Liver (tissue), 9 donors: ENCODE measurements around the gene OCA2. TPM values are rescaled to one million over a fixed set of nuclear protein-coding genes. Genes with fewer than 3 reads are reported as not detected.

ENCODE experiments used
- DNase-seq: peaks from one replicate; pipeline ENCODE4 v3.0.0-alpha.2; 2017; ENCODE audit warnings: low spot score
- H3K27ac ChIP-seq, 2 donors: one replicate each; pipeline ENCODE4 v1.7.0; 2013; ENCODE audit warnings: inconsistent platforms in 2 of 2, low read length in 2 of 2, control low read depth in 1 of 2, low read depth in 1 of 2, mild to moderate bottlenecking in 1 of 2
- H3K27me3 ChIP-seq, 4 donors: one replicate each; pipeline versions ENCODE4 v1.6.1 to v1.7.0; 2013; ENCODE audit warnings: low read length in 3 of 4, inconsistent platforms in 1 of 4, mild to moderate bottlenecking in 1 of 4, moderate library complexity in 1 of 4; ENCODE audit not compliant: control insufficient read depth in 4 of 4, insufficient read depth in 4 of 4
- H3K36me3 ChIP-seq, 4 donors: one replicate each; pipeline versions ENCODE4 v1.6.1 to v1.7.0; 2013; ENCODE audit warnings: low read length in 3 of 4, mild to moderate bottlenecking in 3 of 4, low read depth in 1 of 4, moderate library complexity in 1 of 4; ENCODE audit not compliant: control insufficient read depth in 4 of 4, insufficient read depth in 3 of 4
- H3K4me1 ChIP-seq, 4 donors: one replicate each; pipeline versions ENCODE4 v1.6.1 to v1.7.0; 2013; ENCODE audit warnings: low read length in 3 of 4, mild to moderate bottlenecking in 3 of 4, moderate library complexity in 1 of 4; ENCODE audit not compliant: control insufficient read depth in 4 of 4, insufficient read depth in 4 of 4
- H3K4me3 ChIP-seq, 3 donors: one replicate each; pipeline versions ENCODE4 v1.6.1 to v1.7.0; 2013; ENCODE audit warnings: low read length in 3 of 3, control low read depth in 1 of 3, low read depth in 1 of 3, mild to moderate bottlenecking in 1 of 3
- H3K9ac ChIP-seq, 2 donors: one replicate each; pipeline ENCODE4 v1.7.0; 2013; ENCODE audit warnings: low read length in 2 of 2, mild to moderate bottlenecking in 2 of 2, moderate library complexity in 2 of 2, control low read depth in 1 of 2, low read depth in 1 of 2
- H3K9me3 ChIP-seq, 4 donors: one replicate each; pipeline versions ENCODE4 v1.6.1 to v1.7.0; 2013; ENCODE audit warnings: low read length in 3 of 4; ENCODE audit not compliant: control insufficient read depth in 4 of 4
- EGR1 ChIP-seq, 2 donors: IDR thresholded peaks; 2 replicates each; pipeline ENCODE4 v1.6.1; 2016 to 2018; ENCODE audit warnings: antibody characterized with exemption in 2 of 2, low read depth in 2 of 2
- FOXA1 ChIP-seq: IDR thresholded peaks from 2 replicates; pipeline ENCODE4 v1.6.1; 2016; ENCODE audit warnings: antibody characterized with exemption
- FOXA2 ChIP-seq: IDR thresholded peaks from 2 replicates; pipeline ENCODE4 v1.6.1; 2016; ENCODE audit warnings: antibody characterized with exemption
- GABPA ChIP-seq, 2 donors: IDR thresholded peaks in 1 of 2; conservative IDR thresholded peaks in 1 of 2; 2 replicates each; pipeline ENCODE4 v1.6.1; 2016; ENCODE audit warnings: antibody characterized with exemption in 2 of 2, mild to moderate bottlenecking in 1 of 2, moderate library complexity in 1 of 2
- HNF4A ChIP-seq, 2 donors: conservative IDR thresholded peaks; 2 replicates each; pipeline ENCODE4 v1.6.1; 2016; ENCODE audit warnings: antibody characterized with exemption in 2 of 2, mild to moderate bottlenecking in 2 of 2
- HNF4G ChIP-seq: IDR thresholded peaks from 2 replicates; pipeline ENCODE4 v1.6.1; 2016; ENCODE audit warnings: antibody characterized with exemption
- JUND ChIP-seq, 2 donors: IDR thresholded peaks; 2 replicates each; pipeline ENCODE4 v1.6.1; 2016; ENCODE audit warnings: antibody characterized with exemption in 2 of 2
- NR2F2 ChIP-seq: IDR thresholded peaks from 2 replicates; pipeline ENCODE4 v1.6.1; 2016; ENCODE audit warnings: antibody characterized with exemption
- RAD21 ChIP-seq, 2 donors: IDR thresholded peaks; 2 replicates each; pipeline ENCODE4 v1.6.1; 2016; ENCODE audit warnings: antibody characterized with exemption in 2 of 2, mild to moderate bottlenecking in 2 of 2
- RXRA ChIP-seq, 2 donors: IDR thresholded peaks; 2 replicates each; pipeline ENCODE4 v1.6.1; 2017 to 2018; ENCODE audit warnings: antibody characterized with exemption in 2 of 2, mild to moderate bottlenecking in 1 of 2
- SP1 ChIP-seq: IDR thresholded peaks from 2 replicates; pipeline ENCODE4 v1.6.1; 2018; ENCODE audit warnings: antibody characterized with exemption, mild to moderate bottlenecking
- TAF1 ChIP-seq: conservative IDR thresholded peaks from 2 replicates; pipeline ENCODE4 v1.6.1; 2016; ENCODE audit warnings: antibody characterized with exemption, mild to moderate bottlenecking
- YY1 ChIP-seq: IDR thresholded peaks from 2 replicates; pipeline ENCODE4 v1.6.1; 2016; ENCODE audit warnings: antibody characterized with exemption, mild to moderate bottlenecking
- WGBS: extraction: QIAGEN DNeasy Blood & Tissue Kit; methylation state at CpG from one replicate; pipeline ENCODE4 v1.1.7; 2013; 5-methylcytosine and 5-hydroxymethylcytosine counted together
- polyA plus RNA-seq, 2 donors: library from polyadenylated mRNA; stranded (reverse) in 1 of 2; unstranded in 1 of 2; fragments of 200-250 nt in 1 of 2; fragments of >200 nt in 1 of 2; fragmentation: Nextera tagmentation in 1 of 2; extraction: Ambion mirVana in 1 of 2; gene quantifications; one replicate each; pipeline versions ENCODE4 v1.2.1 to v1.2.3, GENCODE V29; 2013 to 2015
- total RNA-seq, 2 donors: library from RNA; depleted of rRNA; stranded (reverse); fragments of >200 nt; gene quantifications; one replicate each; pipeline ENCODE4 v1.2.3, GENCODE V29; 2014
- TF ChIP-seq, protein P1 (sequence below): IDR thresholded peaks from 2 replicates; pipeline ENCODE4 v1.6.1; 2016; ENCODE audit warnings: antibody characterized with exemption
- TF ChIP-seq, protein P2 (sequence below): IDR thresholded peaks from 2 replicates; pipeline ENCODE4 v1.6.1; 2016; ENCODE audit warnings: antibody characterized with exemption
- TF ChIP-seq, protein P3 (sequence below): fragments of 150-350 bp; IDR thresholded peaks from 2 replicates; pipeline ENCODE4 v1.5.1; 2017; ENCODE audit warnings: improper control_type of control experiment, low read depth, low read length; ENCODE audit not compliant: missing input control
- TF ChIP-seq, protein P4 (sequence below): IDR thresholded peaks from 2 replicates; pipeline ENCODE4 v1.6.1; 2016; ENCODE audit warnings: antibody characterized with exemption, mild to moderate bottlenecking
- donor health status: healthy.
- donor health status: healthy.
- donor health status: healthy.
- donor health status: healthy.
- donor health status: healthy.

Gene OCA2
- total and polyA plus RNA-seq, 4 donors, result 0.02 to 0.56 (median 0.15) TPM

DNA sequence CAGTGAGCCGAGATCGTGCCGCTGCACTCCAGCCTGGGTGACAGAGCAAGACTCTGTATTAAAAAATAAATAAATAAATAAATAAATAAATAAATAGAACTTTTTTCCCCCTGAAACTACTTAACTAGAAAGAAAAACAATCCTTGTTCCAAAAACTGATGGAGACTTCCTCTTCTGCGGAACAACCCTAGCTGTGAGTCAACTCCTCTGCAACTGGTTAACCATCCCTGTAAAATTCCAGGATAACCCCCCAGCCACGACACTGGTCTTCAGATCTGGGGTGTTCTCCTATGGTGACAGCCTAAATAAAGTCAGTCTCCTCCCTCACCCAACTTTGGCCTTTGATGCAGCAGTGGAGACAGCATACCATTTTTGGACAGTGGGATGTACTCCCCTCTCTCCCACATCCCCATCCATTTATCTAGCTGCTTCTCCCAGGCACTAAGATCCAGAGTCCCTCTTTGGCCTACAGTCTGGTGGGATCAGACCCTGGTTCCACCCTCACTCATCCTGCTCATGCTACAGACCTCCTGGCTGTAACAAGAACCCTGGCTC, 352.6 kb downstream of the OCA2 start:
- TF ChIP-seq RAD21 (IDR thresholded peaks at IDR 0.05) (no peak), FOXA1 (no peak), FOXA2 (no peak), GABPA (IDR thresholded peaks at IDR 0.05 in 1 of 2, conservative IDR thresholded peaks at IDR 0.05 in 1 of 2) (no peak), YY1 (no peak), EGR1 (IDR thresholded peaks at IDR 0.05; ENCODE audit: low read depth in 2 of 2) (no peak), HNF4G (no peak), HNF4A (conservative IDR thresholded peaks at IDR 0.05) (no peak), JUND (IDR thresholded peaks at IDR 0.05) (no peak), NR2F2 (no peak), SP1 (no peak), RXRA (IDR thresholded peaks at IDR 0.05) (no peak), TAF1 (no peak)
- TF ChIP-seq, protein P1, sequence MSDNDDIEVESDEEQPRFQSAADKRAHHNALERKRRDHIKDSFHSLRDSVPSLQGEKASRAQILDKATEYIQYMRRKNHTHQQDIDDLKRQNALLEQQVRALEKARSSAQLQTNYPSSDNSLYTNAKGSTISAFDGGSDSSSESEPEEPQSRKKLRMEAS, result no peak
- TF ChIP-seq, protein P2, sequence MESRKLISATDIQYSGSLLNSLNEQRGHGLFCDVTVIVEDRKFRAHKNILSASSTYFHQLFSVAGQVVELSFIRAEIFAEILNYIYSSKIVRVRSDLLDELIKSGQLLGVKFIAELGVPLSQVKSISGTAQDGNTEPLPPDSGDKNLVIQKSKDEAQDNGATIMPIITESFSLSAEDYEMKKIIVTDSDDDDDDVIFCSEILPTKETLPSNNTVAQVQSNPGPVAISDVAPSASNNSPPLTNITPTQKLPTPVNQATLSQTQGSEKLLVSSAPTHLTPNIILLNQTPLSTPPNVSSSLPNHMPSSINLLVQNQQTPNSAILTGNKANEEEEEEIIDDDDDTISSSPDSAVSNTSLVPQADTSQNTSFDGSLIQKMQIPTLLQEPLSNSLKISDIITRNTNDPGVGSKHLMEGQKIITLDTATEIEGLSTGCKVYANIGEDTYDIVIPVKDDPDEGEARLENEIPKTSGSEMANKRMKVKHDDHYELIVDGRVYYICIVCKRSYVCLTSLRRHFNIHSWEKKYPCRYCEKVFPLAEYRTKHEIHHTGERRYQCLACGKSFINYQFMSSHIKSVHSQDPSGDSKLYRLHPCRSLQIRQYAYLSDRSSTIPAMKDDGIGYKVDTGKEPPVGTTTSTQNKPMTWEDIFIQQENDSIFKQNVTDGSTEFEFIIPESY, result no peak
- TF ChIP-seq, protein P3, sequence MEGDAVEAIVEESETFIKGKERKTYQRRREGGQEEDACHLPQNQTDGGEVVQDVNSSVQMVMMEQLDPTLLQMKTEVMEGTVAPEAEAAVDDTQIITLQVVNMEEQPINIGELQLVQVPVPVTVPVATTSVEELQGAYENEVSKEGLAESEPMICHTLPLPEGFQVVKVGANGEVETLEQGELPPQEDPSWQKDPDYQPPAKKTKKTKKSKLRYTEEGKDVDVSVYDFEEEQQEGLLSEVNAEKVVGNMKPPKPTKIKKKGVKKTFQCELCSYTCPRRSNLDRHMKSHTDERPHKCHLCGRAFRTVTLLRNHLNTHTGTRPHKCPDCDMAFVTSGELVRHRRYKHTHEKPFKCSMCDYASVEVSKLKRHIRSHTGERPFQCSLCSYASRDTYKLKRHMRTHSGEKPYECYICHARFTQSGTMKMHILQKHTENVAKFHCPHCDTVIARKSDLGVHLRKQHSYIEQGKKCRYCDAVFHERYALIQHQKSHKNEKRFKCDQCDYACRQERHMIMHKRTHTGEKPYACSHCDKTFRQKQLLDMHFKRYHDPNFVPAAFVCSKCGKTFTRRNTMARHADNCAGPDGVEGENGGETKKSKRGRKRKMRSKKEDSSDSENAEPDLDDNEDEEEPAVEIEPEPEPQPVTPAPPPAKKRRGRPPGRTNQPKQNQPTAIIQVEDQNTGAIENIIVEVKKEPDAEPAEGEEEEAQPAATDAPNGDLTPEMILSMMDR, result no peak
- TF ChIP-seq, protein P4, sequence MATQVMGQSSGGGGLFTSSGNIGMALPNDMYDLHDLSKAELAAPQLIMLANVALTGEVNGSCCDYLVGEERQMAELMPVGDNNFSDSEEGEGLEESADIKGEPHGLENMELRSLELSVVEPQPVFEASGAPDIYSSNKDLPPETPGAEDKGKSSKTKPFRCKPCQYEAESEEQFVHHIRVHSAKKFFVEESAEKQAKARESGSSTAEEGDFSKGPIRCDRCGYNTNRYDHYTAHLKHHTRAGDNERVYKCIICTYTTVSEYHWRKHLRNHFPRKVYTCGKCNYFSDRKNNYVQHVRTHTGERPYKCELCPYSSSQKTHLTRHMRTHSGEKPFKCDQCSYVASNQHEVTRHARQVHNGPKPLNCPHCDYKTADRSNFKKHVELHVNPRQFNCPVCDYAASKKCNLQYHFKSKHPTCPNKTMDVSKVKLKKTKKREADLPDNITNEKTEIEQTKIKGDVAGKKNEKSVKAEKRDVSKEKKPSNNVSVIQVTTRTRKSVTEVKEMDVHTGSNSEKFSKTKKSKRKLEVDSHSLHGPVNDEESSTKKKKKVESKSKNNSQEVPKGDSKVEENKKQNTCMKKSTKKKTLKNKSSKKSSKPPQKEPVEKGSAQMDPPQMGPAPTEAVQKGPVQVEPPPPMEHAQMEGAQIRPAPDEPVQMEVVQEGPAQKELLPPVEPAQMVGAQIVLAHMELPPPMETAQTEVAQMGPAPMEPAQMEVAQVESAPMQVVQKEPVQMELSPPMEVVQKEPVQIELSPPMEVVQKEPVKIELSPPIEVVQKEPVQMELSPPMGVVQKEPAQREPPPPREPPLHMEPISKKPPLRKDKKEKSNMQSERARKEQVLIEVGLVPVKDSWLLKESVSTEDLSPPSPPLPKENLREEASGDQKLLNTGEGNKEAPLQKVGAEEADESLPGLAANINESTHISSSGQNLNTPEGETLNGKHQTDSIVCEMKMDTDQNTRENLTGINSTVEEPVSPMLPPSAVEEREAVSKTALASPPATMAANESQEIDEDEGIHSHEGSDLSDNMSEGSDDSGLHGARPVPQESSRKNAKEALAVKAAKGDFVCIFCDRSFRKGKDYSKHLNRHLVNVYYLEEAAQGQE, result no peak
- Histone ChIP-seq H3K9me3 (no peaks in the 10 kb centered on the region), H3K36me3 (no peaks in the 10 kb centered on the region), H3K4me1 (no peaks in the 10 kb centered on the region), H3K9ac (no peak overlapping the region), H3K27ac (no peak overlapping the region), H3K4me3 (no peak overlapping the region), H3K27me3 (no peaks in the 10 kb centered on the region)
- WGBS, result 81% methylated on average over 5 of the region's 5 CpGs
- DNase-seq, result no peak

DNA sequence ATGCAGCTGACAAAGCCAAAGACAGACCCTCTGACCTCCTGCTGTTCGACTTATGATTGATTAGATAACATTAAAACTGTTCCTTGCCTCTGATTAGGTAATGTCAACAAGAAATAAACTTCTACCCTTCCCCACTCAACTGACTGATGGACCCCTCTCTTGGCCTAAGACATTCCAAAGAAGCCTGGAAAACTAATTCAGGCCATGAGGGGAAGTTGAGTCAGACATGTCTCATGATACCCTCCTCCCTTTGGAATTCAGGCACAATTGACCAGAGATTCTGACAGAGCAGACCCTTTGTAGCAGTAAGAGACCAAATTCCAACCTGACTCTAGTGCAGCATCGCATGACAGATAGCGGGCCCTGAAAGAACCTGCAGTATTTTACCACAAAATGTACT, 354.5 kb downstream of the OCA2 start:
- 63% methylated on average over 3 of the region's 3 CpGs for WGBS
- TF ChIP-seq YY1, result no peak
- no peak for TF ChIP-seq HNF4A (conservative IDR thresholded peaks at IDR 0.05)
- TF ChIP-seq FOXA1, result no peak
- TF ChIP-seq, protein P3, result no peak
- TF ChIP-seq NR2F2, result no peak
- H3K36me3 ChIP-seq, result no peaks in the 10 kb centered on the region
- H3K27ac ChIP-seq, result no peak overlapping the region
- no peaks in the 10 kb centered on the region for H3K4me1 ChIP-seq
- no peak overlapping the region for H3K4me3 ChIP-seq
- DNase-seq, result no peak
- H3K27me3 ChIP-seq, result no peaks in the 10 kb centered on the region
- no peak overlapping the region for H3K9ac ChIP-seq
- H3K9me3 ChIP-seq, result no peaks in the 10 kb centered on the region
